ENCODE data around the gene DGKI.

The DGKI gene

GRCh38 chr7:137434530-137434929, 412.2 kb downstream of the DGKI start:
- no peak for DNase-seq (ENCODE audit: low read depth, low spot score)

GRCh38 chr7:137423321-137423720, 423.5 kb downstream of the DGKI start:
- no peak overlapping the region for H3K4me3 ChIP-seq (ENCODE audit: low read length)
- no peak for DNase-seq (ENCODE audit: low read depth, low spot score)

More at GRCh38 chr7:137434530-137434929, 412.2 kb downstream of the DGKI start:
- H3K4me3 ChIP-seq (ENCODE audit: low read length), result no peak overlapping the region

- no peak overlapping the region for H3K4me3 ChIP-seq (ENCODE audit: low read length)
Observed at GRCh38 chr7:137421366-137421765, 425.4 kb downstream of the DGKI start.

GRCh38 chr7:137418841-137419240, 427.9 kb downstream of the DGKI start:
- no peak overlapping the region for H3K4me3 ChIP-seq (ENCODE audit: low read length)
- DNase-seq (ENCODE audit: low read depth, low spot score), result no peak

More at GRCh38 chr7:137421366-137421765, 425.4 kb downstream of the DGKI start:
- no peak for DNase-seq (ENCODE audit: low read depth, low spot score)

GRCh38 chr7:137417464-137417863, 429.3 kb downstream of the DGKI start:
- DNase-seq (ENCODE audit: low read depth, low spot score), result no peak
- no peak overlapping the region for H3K4me3 ChIP-seq (ENCODE audit: low read length)

GRCh38 chr7:137413901-137414300, 432.9 kb downstream of the DGKI start:
- H3K4me3 ChIP-seq (ENCODE audit: low read length), result no peak overlapping the region
- DNase-seq (ENCODE audit: low read depth, low spot score), result no peak

GRCh38 chr7:137411446-137411845, 435.3 kb downstream of the DGKI start:
- H3K4me3 ChIP-seq (ENCODE audit: low read length), result no peak overlapping the region
- DNase-seq (ENCODE audit: low read depth, low spot score), result no peak

GRCh38 chr7:137408126-137408525, 438.6 kb downstream of the DGKI start:
- no peak for DNase-seq (ENCODE audit: low read depth, low spot score)

GRCh38 chr7:137407078-137407477, 439.7 kb downstream of the DGKI start:
- DNase-seq (ENCODE audit: low read depth, low spot score), result no peak
- H3K4me3 ChIP-seq (ENCODE audit: low read length), result no peak overlapping the region

More at GRCh38 chr7:137408126-137408525, 438.6 kb downstream of the DGKI start:
- H3K4me3 ChIP-seq (ENCODE audit: low read length), result no peak overlapping the region

GRCh38 chr7:137404660-137405317, 442.0 kb downstream of the DGKI start:
- H3K4me3 ChIP-seq (ENCODE audit: low read length), result no peak overlapping the region
- no peak for DNase-seq (ENCODE audit: low read depth, low spot score)

GRCh38 chr7:137403353-137403695, 443.4 kb downstream of the DGKI start:
- H3K4me3 ChIP-seq (ENCODE audit: low read length), result no peak overlapping the region
- no peak for DNase-seq (ENCODE audit: low read depth, low spot score)

- DNase-seq (ENCODE audit: low read depth, low spot score), result no peak
- no peak overlapping the region for H3K4me3 ChIP-seq (ENCODE audit: low read length)
Observed at GRCh38 chr7:137402536-137403352, 444.0 kb downstream of the DGKI start.

- DNase-seq (ENCODE audit: low read depth, low spot score), result no peak
Observed at GRCh38 chr7:137399827-137400823, 446.6 kb downstream of the DGKI start.

GRCh38 chr7:137396051-137396450, 450.7 kb downstream of the DGKI start:
- no peak for DNase-seq (ENCODE audit: low read depth, low spot score)
- H3K4me3 ChIP-seq (ENCODE audit: low read length), result no peak overlapping the region

More at GRCh38 chr7:137399827-137400823, 446.6 kb downstream of the DGKI start:
- H3K4me3 ChIP-seq (ENCODE audit: low read length), result no peak overlapping the region

- no peak overlapping the region for H3K4me3 ChIP-seq (ENCODE audit: low read length)
- DNase-seq (ENCODE audit: low read depth, low spot score), result no peak
Observed at GRCh38 chr7:137395420-137395819, 451.4 kb downstream of the DGKI start.

GRCh38 chr7:137393570-137393969, 453.2 kb downstream of the DGKI start:
- DNase-seq (ENCODE audit: low read depth, low spot score), result no peak
- no peak overlapping the region for H3K4me3 ChIP-seq (ENCODE audit: low read length)

- no peak for DNase-seq (ENCODE audit: low read depth, low spot score)
- H3K4me3 ChIP-seq (ENCODE audit: low read length), result no peak overlapping the region
Observed at GRCh38 chr7:137390076-137390475, 456.7 kb downstream of the DGKI start.

GRCh38 chr7:137388916-137389315, 457.9 kb downstream of the DGKI start:
- no peak overlapping the region for H3K4me3 ChIP-seq (ENCODE audit: low read length)
- DNase-seq (ENCODE audit: low read depth, low spot score), result no peak

- no peak for DNase-seq (ENCODE audit: low read depth, low spot score)
- no peak overlapping the region for H3K4me3 ChIP-seq (ENCODE audit: low read length)
Observed at GRCh38 chr7:137386966-137387365, 459.8 kb downstream of the DGKI start.

Measured in Jurkat, Clone E6-1 (cell line).